Renal pelvis (tissue), 4 donors: Measurements from ENCODE around the gene DNAJC7. TPM values are rescaled to one million over a fixed set of nuclear protein-coding genes. Genes with fewer than 3 reads are reported as not detected.
"Not testable (repeated sequence)": the region's sequence is repeated elsewhere in the genome, so short reads cannot be mapped to it uniquely, and the experiment has no call there.

Experiments used
- DNase-seq: peaks from one replicate; pipeline ENCODE4 v3.0.0-alpha.2; 2013
- polyA plus RNA-seq, 3 donors: library from polyadenylated mRNA; unstranded; fragments of 120-200 nt; gene quantifications; one replicate each; pipeline ENCODE4 v1.2.1, GENCODE V29; 2013; ENCODE audit not compliant: insufficient read length in 3 of 3

The DNAJC7 gene
- polyA plus RNA-seq, 3 donors: 140 to 165 (median 150) TPM

GRCh38 chr17:42019509-42020404 is 2.5 kb upstream of the DNAJC7 start, which contains the start of gene NKIRAS2:
NKIRAS2 (plus strand) TSS chr17:42020090; CDS start chr17:42021578, 1,488 bp downstream.
- DNase-seq: peak; percentile 90

- no peak for DNase-seq
Observed at GRCh38 chr17:42018988-42019387, 1.7 kb upstream of the DNAJC7 start.

- DNase-seq: no peak
Observed at GRCh38 chr17:42018339-42018738, 1.1 kb upstream of the DNAJC7 start.

DNA sequence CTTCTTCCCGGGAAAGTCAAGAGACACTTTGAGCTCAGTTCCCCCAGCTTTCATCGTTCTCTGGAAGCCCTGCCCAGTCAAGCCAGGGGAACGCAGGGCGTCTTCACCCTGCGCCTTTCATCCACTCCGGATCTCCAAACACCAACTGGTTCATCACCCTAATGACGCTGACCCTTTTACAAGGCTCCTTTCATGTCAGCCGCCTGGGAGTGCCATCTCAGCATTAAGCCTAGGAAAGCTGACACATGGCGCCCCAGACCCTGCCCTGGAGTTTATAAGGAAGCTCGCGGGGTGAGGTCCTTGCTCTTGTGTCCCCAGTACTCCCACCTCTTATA is 594 bp upstream of the DNAJC7 start:
- no peak for DNase-seq

- no peak for DNase-seq
Observed at GRCh38 chr17:42016411-42016831, 818 bp downstream of the DNAJC7 start.

DNA sequence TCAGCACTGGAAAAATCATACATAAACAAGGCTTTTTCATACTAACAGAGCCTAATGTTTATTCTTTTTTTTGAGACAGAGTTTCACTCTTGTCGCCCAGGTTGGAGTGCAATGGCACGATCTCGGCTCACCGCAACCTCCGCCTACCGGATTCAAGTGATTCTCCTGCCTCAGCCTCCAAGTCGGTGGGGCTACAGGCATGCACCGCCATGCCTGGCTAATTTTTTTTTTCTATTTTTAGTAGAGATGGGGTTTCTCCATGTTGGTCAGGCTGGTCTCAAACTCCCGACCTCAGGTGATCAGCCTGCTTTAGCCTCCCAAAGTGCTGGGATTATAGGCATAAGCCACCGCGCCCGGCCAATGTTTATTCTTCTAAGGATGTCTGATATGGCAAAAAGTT is 3.5 kb downstream of the DNAJC7 start:
- DNase-seq: not testable (repeated sequence)

DNA sequence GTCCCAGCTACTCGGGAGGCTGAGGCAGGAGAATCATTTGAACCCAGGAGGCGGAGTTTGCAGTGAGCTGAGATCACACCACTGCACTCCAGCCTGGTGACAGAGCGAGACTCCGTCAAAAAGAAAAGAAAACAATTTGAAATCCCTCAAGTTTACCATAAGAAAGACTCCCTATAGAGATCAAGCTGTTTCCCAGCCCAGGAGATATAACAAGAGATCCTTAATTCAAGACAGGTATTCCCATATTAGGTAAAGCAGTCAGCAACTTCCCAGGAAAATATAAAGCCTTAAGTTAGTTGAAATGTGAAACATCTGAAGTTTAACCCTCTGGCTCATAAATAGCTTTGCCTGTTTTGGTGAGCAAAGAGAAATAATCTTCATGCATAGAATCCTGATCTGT is 4.9 kb downstream of the DNAJC7 start:
- not testable (repeated sequence) for DNase-seq

- DNase-seq: no peak
Observed at GRCh38 chr17:42010898-42011516, 6.2 kb downstream of the DNAJC7 start.

GRCh38 chr17:42010266-42010680 is 7.0 kb downstream of the DNAJC7 start:
- not testable (repeated sequence) for DNase-seq

DNA sequence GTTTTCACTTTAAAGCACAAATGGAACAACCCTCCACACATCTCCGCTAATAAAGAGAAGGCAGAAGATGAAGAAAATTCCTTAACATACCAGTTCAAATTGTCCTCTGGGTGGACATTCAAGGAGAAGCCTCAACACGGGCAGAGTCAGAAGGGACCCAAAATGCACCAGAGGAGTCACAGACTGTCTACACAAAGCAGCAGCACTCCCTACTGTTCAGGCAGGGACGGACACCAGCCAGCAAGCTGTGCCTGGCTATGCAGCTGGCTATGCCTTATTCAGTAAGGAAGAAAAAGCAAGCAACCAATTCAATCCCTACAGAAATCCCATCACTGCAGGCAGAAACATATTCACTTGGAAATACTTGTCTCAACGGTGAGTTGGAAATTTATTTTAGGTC is 8.1 kb downstream of the DNAJC7 start:
- DNase-seq: no peak

- no peak for DNase-seq
Observed at GRCh38 chr17:42005166-42005565, 12.1 kb downstream of the DNAJC7 start.

DNA sequence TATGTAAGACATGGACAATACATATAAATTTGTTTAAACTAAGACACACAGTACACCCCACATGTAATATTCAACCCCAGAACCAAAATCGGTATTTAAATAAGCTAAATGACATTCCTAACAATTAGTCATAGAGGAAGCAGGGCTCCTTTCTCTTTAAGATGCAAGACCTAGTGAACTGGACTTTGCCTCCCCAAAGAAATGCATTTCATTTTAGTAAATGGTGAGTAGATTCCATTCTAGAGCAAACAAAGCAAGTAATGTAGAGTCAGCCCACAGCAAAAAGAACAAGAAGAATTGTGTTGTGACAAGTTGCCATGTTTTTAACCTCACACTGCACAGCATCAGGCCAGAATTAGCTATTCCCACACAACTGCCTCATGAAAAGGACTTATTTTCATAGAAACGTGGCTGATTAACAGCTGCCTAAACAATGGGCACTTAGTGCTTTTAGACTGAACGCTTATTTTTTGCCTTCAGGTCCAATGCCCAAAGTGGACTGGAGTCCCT is 14.4 kb downstream of the DNAJC7 start:
- no peak for DNase-seq

- no peak for DNase-seq
Observed at GRCh38 chr17:42002175-42002791, 15.0 kb downstream of the DNAJC7 start.

GRCh38 chr17:42001729-42002128 is 15.5 kb downstream of the DNAJC7 start:
- DNase-seq: no peak

DNA sequence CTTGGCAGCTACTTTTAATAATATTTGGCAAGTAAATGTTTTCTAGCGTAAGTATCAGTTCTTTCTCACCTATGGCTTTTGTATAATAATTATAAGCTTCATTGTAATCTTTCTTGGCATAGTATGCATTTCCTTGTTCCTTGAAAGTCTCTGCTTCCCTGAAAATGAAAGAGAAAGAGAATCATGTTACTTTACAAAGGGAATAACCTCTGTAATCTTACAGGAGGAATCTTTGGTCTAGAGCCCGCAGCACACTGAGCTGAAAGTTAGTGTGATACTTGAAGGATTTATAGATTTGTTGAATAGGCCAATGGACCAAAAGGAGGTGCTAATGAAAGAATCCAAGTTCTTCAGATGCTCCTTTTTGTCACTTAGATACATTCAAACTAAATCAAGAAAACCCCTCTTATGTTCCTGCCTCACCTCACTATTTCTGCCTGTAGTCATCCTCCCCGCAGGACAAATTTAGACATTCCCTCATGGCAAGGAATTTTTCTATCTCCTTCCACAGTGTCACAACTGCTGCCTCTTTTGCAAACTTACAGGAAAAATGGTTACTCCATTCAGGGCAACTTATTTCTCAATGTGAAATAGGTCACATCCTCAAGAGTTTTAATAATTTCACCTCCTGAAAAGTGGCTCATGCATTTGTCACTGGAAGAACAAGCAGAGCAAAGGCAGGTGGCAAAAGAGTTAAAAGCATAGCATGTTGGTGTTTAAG is 16.7 kb downstream of the DNAJC7 start:
- DNase-seq: no peak

DNA sequence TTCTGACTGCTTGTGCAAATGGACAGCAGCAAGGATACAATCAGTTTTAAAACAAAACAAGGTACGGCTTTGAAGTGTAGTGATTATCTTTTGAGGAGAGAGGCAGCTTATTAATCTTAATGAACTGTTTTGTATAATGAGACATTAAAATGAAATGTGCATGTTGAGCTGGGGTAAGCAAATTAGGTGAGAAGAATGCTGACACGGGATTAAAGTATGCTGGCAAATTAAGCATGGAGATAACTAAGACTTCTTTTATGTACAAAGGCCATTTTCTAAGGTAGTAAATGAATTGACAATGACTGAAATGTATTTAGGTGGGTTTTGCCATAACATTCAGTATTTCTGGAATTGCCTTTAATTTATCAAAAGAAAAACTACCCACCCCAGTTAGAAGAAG is 18.7 kb downstream of the DNAJC7 start:
- DNase-seq: no peak

DNA sequence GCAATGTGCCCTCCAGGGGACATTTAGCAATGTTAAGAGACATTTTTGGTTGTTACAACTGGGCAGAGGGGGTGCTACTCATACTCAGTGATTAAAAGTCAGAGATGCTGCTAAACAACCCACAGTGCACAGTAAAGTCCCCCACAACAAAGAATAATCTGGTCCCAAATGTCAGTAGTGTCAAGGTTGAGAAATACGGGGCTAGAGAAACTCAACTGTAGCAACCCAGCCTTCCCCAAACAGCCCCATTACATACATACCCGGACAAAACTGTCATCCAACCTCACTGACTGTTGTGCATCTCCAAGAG is 20.4 kb downstream of the DNAJC7 start:
- no peak for DNase-seq

- no peak for DNase-seq
Observed at GRCh38 chr17:41992576-41992975, 24.7 kb downstream of the DNAJC7 start.

- DNase-seq: no peak
Observed at GRCh38 chr17:41989702-41990419, 27.4 kb downstream of the DNAJC7 start.

GRCh38 chr17:41988418-41988817 is 28.8 kb downstream of the DNAJC7 start:
- DNase-seq: no peak

DNA sequence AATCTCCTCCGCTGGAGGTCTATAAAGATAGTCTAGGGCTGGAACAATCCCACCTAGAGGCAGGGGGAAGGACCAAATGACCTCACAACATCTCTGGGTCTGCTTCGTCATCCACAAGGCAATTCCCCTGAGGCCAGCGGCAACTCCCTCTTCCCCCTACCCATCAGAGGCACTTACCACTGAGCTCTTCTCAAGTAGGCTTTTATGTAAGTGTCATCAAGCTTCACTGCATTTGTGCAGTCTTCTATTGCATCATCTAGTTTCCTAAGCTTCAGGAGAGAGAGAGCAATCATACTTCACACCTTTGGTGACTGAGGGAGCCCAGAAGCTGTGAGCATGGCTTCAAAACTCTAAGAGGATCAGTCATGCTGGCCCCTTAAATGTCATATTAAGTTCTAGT is 29.6 kb downstream of the DNAJC7 start:
- DNase-seq: no peak

- no peak for DNase-seq
Observed at GRCh38 chr17:41986634-41987033, 30.6 kb downstream of the DNAJC7 start.
